ENCODE results near the gene ZBTB20. TPM values are rescaled to one million over a fixed set of nuclear protein-coding genes. Genes with fewer than 3 reads are reported as not detected.

Gene ZBTB20
- total RNA-seq, 2 donors from 2014 or later, result 112 to 120 TPM

- H3K4me1 ChIP-seq (ENCODE audit: control insufficient read depth in 1 of 2, low read depth in 2 of 2), result peaks cover 8 to 23% of the 10 kb centered on the region in 2 donors
- ATAC-seq (ENCODE audit: insufficient number of reproducible peaks, low FRiP score, low read depth), result no peak
- no peaks in the 10 kb centered on the region for H3K27me3 ChIP-seq (replicated peaks; ENCODE audit: insufficient read depth)
- H3K27ac ChIP-seq, result peak overlapping the region in 1 of 2 donors; percentile 4
- DNase-seq (ENCODE audit: low spot score), result no peak
- H3K9me3 ChIP-seq, result no peaks in the 10 kb centered on the region
- no peak for TF ChIP-seq CTCF (IDR thresholded peaks at IDR 0.05)
- no peaks in the 10 kb centered on the region for H3K36me3 ChIP-seq
- H3K4me3 ChIP-seq, result no peak overlapping the region
Measured at GRCh38 chr3:114899186-114899931, 247.7 kb downstream of the ZBTB20 start.

- H3K4me3 ChIP-seq, result no peak overlapping the region
- H3K27me3 ChIP-seq (replicated peaks; ENCODE audit: insufficient read depth), result no peaks in the 10 kb centered on the region
- H3K36me3 ChIP-seq, result no peaks in the 10 kb centered on the region
- DNase-seq (ENCODE audit: low spot score) (no peak), ATAC-seq (ENCODE audit: insufficient number of reproducible peaks, low FRiP score, low read depth) (no peak)
- TF ChIP-seq CTCF (IDR thresholded peaks at IDR 0.05), result no peak
- H3K9me3 ChIP-seq, result no peaks in the 10 kb centered on the region
- H3K27ac ChIP-seq, result no peak overlapping the region
- H3K4me1 ChIP-seq (ENCODE audit: control insufficient read depth in 1 of 2, low read depth in 2 of 2), result peaks cover 12 to 17% of the 10 kb centered on the region in 2 donors
Measured at GRCh38 chr3:114896978-114897377, 250.1 kb downstream of the ZBTB20 start.

GRCh38 chr3:114893361-114893760 is 253.7 kb downstream of the ZBTB20 start:
- Histone ChIP-seq H3K4me3 (no peak overlapping the region), H3K36me3 (no peaks in the 10 kb centered on the region), H3K4me1 (ENCODE audit: control insufficient read depth in 1 of 2, low read depth in 2 of 2) (peaks cover 3 to 9% of the 10 kb centered on the region in 2 donors), H3K27ac (no peak overlapping the region), H3K9me3 (no peaks in the 10 kb centered on the region), H3K27me3 (replicated peaks; ENCODE audit: insufficient read depth) (no peaks in the 10 kb centered on the region)
- TF ChIP-seq CTCF (IDR thresholded peaks at IDR 0.05), result no peak
- ATAC-seq (ENCODE audit: insufficient number of reproducible peaks, low FRiP score, low read depth), result no peak
- no peak for DNase-seq (ENCODE audit: low spot score)

- DNase-seq (ENCODE audit: low spot score) (no peak), ATAC-seq (ENCODE audit: insufficient number of reproducible peaks, low FRiP score, low read depth) (no peak)
- Histone ChIP-seq H3K27ac (no peak overlapping the region), H3K9me3 (no peaks in the 10 kb centered on the region), H3K4me1 (ENCODE audit: control insufficient read depth in 1 of 2, low read depth in 2 of 2) (peaks cover 3 to 9% of the 10 kb centered on the region in 2 donors), H3K4me3 (no peak overlapping the region), H3K27me3 (replicated peaks; ENCODE audit: insufficient read depth) (no peaks in the 10 kb centered on the region), H3K36me3 (no peaks in the 10 kb centered on the region)
- no peak for TF ChIP-seq CTCF (IDR thresholded peaks at IDR 0.05)
Measured at GRCh38 chr3:114892880-114893279, 254.2 kb downstream of the ZBTB20 start.

- H3K4me1 ChIP-seq (ENCODE audit: control insufficient read depth in 1 of 2, low read depth in 2 of 2), result peaks cover 3 to 9% of the 10 kb centered on the region in 2 donors
- H3K4me3 ChIP-seq, result no peak overlapping the region
- ATAC-seq (ENCODE audit: insufficient number of reproducible peaks, low FRiP score, low read depth), result no peak
- H3K27ac ChIP-seq, result no peak overlapping the region
- no peaks in the 10 kb centered on the region for H3K36me3 ChIP-seq
- no peak for DNase-seq (ENCODE audit: low spot score)
- no peaks in the 10 kb centered on the region for H3K9me3 ChIP-seq
- no peak for TF ChIP-seq CTCF (IDR thresholded peaks at IDR 0.05)
- H3K27me3 ChIP-seq (replicated peaks; ENCODE audit: insufficient read depth), result no peaks in the 10 kb centered on the region
Measured at GRCh38 chr3:114892131-114892879, 254.8 kb downstream of the ZBTB20 start.
